Smooth muscle cell (in vitro differentiated cells): ENCODE data around the gene NACA2. TPM values are rescaled to one million over a fixed set of nuclear protein-coding genes. Genes with fewer than 3 reads are reported as not detected.
"Not testable (repeated sequence)": the region's sequence is repeated elsewhere in the genome, so short reads cannot be mapped to it uniquely, and the experiment has no call there.

Experiments used
- DNase-seq: peaks from one replicate; lab custom pipeline; 2025; ENCODE audit not compliant: unreplicated experiment; lab: John Stamatoyannopoulos, UW
- H2AFZ ChIP-seq: fragments of 200-600 bp; sonication (generic); 2 replicates; pipeline ENCODE4 v1.6.0; 2016; ENCODE audit warnings: antibody characterized with exemption, low read depth, mild to moderate bottlenecking
- H3F3A ChIP-seq: fragments of 200-600 bp; sonication (generic); 2 replicates; pipeline ENCODE4 v1.6.0; 2017; ENCODE audit warnings: antibody characterized with exemption, low read depth
- H3K27ac ChIP-seq: fragments of 200-600 bp; sonication (generic); 2 replicates; pipeline ENCODE4 v1.5.1; 2016; ENCODE audit warnings: low read depth, mild to moderate bottlenecking
- H3K27me3 ChIP-seq: fragments of 200-600 bp; sonication (generic); 2 replicates; pipeline ENCODE4 v1.6.1; 2016; ENCODE audit warnings: low read depth, mild to moderate bottlenecking
- H3K36me3 ChIP-seq: fragments of 200-600 bp; sonication (generic); 2 replicates; pipeline ENCODE4 v1.5.1; 2016; ENCODE audit warnings: low read depth
- H3K4me1 ChIP-seq: fragments of 200-600 bp; sonication (generic); 2 replicates; pipeline ENCODE4 v1.5.1; 2016; ENCODE audit warnings: low read depth
- H3K4me2 ChIP-seq: fragments of 200-600 bp; sonication (generic); 2 replicates; pipeline ENCODE4 v1.6.0; 2016; ENCODE audit warnings: mild to moderate bottlenecking
- H3K4me3 ChIP-seq: fragments of 200-600 bp; sonication (generic); 2 replicates; pipeline ENCODE4 v1.5.1; 2016; ENCODE audit warnings: mild to moderate bottlenecking
- H3K79me2 ChIP-seq: fragments of 200-600 bp; sonication (generic); 2 replicates; pipeline ENCODE4 v1.6.0; 2016; ENCODE audit warnings: low read depth, mild to moderate bottlenecking
- H3K9ac ChIP-seq: fragments of 200-600 bp; sonication (generic); 2 replicates; pipeline ENCODE4 v1.6.0; 2016; ENCODE audit warnings: low read depth
- H3K9me3 ChIP-seq: fragments of 200-600 bp; sonication (generic); replicated peaks from 2 replicates; pipeline ENCODE4 v1.5.1; 2016; ENCODE audit warnings: low read depth
- H4K20me1 ChIP-seq: fragments of 200-600 bp; sonication (generic); 2 replicates; pipeline ENCODE4 v1.6.0; 2016; ENCODE audit warnings: low read depth
- CTCF ChIP-seq: fragments of 200-600 bp; sonication (generic); IDR thresholded peaks from 2 replicates; pipeline ENCODE4 v1.5.1; 2017; ENCODE audit warnings: borderline replicate concordance, mild to moderate bottlenecking, antibody characterized with exemption; ENCODE audit not compliant: insufficient read depth, poor library complexity, severe bottlenecking
- WGBS: methylation state at CpG from one replicate; pipeline ENCODE4 v1.1.7; 2016; ENCODE audit warnings: low lambda C conversion rate; 5-methylcytosine and 5-hydroxymethylcytosine counted together
- polyA plus RNA-seq: library from polyadenylated mRNA; unstranded; fragments of >200 nt; fragmentation: Nextera tagmentation; extraction: Ambion mirVana; gene quantifications from 2 replicates; pipeline ENCODE4 v1.2.1, GENCODE V29; 2016
- total RNA-seq: library from RNA; depleted of rRNA; stranded (reverse); fragments of >200 nt; gene quantifications from 2 replicates; pipeline ENCODE4 v1.2.3, GENCODE V29; 2014

The NACA2 gene
- total and polyA plus RNA-seq, 2 experiments from 2014 or later, result not detected

GRCh38 chr17:61554209-61554608, 36.8 kb downstream of the NACA2 start:
- H3K4me2 ChIP-seq, result no peak overlapping the region
- TF ChIP-seq CTCF, result no peak
- H3K4me1 ChIP-seq, result no peaks in the 10 kb centered on the region
- no peaks in the 10 kb centered on the region for H3F3A ChIP-seq
- H3K27me3 ChIP-seq, result no peaks in the 10 kb centered on the region
- no peak overlapping the region for H3K4me3 ChIP-seq
- H3K79me2 ChIP-seq, result no peaks in the 10 kb centered on the region
- DNase-seq, result no peak
- no peak overlapping the region for H2AFZ ChIP-seq
- H3K9ac ChIP-seq, result no peak overlapping the region
- H3K27ac ChIP-seq, result no peak overlapping the region
- no peaks in the 10 kb centered on the region for H3K9me3 ChIP-seq
- H4K20me1 ChIP-seq, result no peaks in the 10 kb centered on the region
- 79% methylated on average over 3 of the region's 3 CpGs for WGBS
- no peaks in the 10 kb centered on the region for H3K36me3 ChIP-seq

GRCh38 chr17:61552560-61552959, 38.5 kb downstream of the NACA2 start:
- not testable (repeated sequence) for H3K9me3 ChIP-seq, H3K4me2 ChIP-seq, H3K27ac ChIP-seq, H3K4me3 ChIP-seq, H3K79me2 ChIP-seq, H4K20me1 ChIP-seq, H3K27me3 ChIP-seq, DNase-seq, H3K36me3 ChIP-seq, H3K4me1 ChIP-seq, H3F3A ChIP-seq, H3K9ac ChIP-seq, H2AFZ ChIP-seq
- WGBS, result 95% methylated on average over 11 of the region's 11 CpGs

- Histone ChIP-seq H3F3A (no peaks in the 10 kb centered on the region), H3K27me3 (no peaks in the 10 kb centered on the region), H3K4me1 (no peaks in the 10 kb centered on the region), H3K27ac (no peak overlapping the region), H4K20me1 (no peaks in the 10 kb centered on the region), H2AFZ (peak overlapping the region; percentile 2), H3K4me3 (no peak overlapping the region), H3K9me3 (no peaks in the 10 kb centered on the region), H3K4me2 (no peak overlapping the region), H3K36me3 (no peaks in the 10 kb centered on the region), H3K79me2 (no peaks in the 10 kb centered on the region), H3K9ac (no peak overlapping the region)
- no peak for DNase-seq
- WGBS, result 10% methylated on average over 6 of the region's 6 CpGs
- TF ChIP-seq CTCF, result peak; percentile 72
Measured at GRCh38 chr17:61551255-61551742, 39.7 kb downstream of the NACA2 start.

- H3K4me1 ChIP-seq, result no peaks in the 10 kb centered on the region
- H3K36me3 ChIP-seq, result no peaks in the 10 kb centered on the region
- no peak for TF ChIP-seq CTCF
- no peak for DNase-seq
- H3K4me3 ChIP-seq, result no peak overlapping the region
- H2AFZ ChIP-seq, result no peak overlapping the region
- H3K4me2 ChIP-seq, result no peak overlapping the region
- no peak overlapping the region for H3K9ac ChIP-seq
- no peaks in the 10 kb centered on the region for H3F3A ChIP-seq
- H3K27me3 ChIP-seq, result no peaks in the 10 kb centered on the region
- H3K9me3 ChIP-seq, result no peaks in the 10 kb centered on the region
- H4K20me1 ChIP-seq, result no peaks in the 10 kb centered on the region
- H3K27ac ChIP-seq, result no peak overlapping the region
- no peaks in the 10 kb centered on the region for H3K79me2 ChIP-seq
Measured at GRCh38 chr17:61547113-61547512, 43.9 kb downstream of the NACA2 start.
